Neural cell (in vitro differentiated cells): ENCODE measurements around the gene TRIO. TPM values are rescaled to one million over a fixed set of nuclear protein-coding genes. Genes with fewer than 3 reads are reported as not detected.

Experiments used
- H2AFZ ChIP-seq: fragments of 200-600, 300-800 bp; sonication (generic), shearing (Covaris generic); 2 replicates; pipeline ENCODE4 v1.6.0; 2014; ENCODE audit warnings: low read depth, mild to moderate bottlenecking, antibody characterized with exemption, low read length, moderate library complexity
- H3F3A ChIP-seq: fragments of 200-600 bp; shearing (Covaris generic); 2 replicates; pipeline ENCODE4 v1.6.1; 2016; ENCODE audit warnings: mild to moderate bottlenecking, moderate library complexity, mixed read lengths, antibody characterized with exemption, low read length; ENCODE audit not compliant: insufficient read depth, poor library complexity, severe bottlenecking
- H3K27ac ChIP-seq: fragments of 200-600, 300-800 bp; sonication (generic), shearing (Covaris generic); 2 replicates; pipeline ENCODE4 v1.5.1; 2014; ENCODE audit warnings: mild to moderate bottlenecking, low read length, moderate library complexity
- H3K27me3 ChIP-seq: fragments of 300-800, 200-600 bp; sonication (generic), shearing (Covaris generic); 2 replicates; pipeline ENCODE4 v1.6.0; 2014; ENCODE audit warnings: mild to moderate bottlenecking, low read depth, low read length, moderate library complexity; ENCODE audit not compliant: insufficient read depth
- H3K36me3 ChIP-seq: fragments of 300-800, 200-600 bp; sonication (generic), shearing (Covaris generic); 2 replicates; pipeline ENCODE4 v1.5.1; 2014; ENCODE audit warnings: mild to moderate bottlenecking, antibody characterized with exemption, low read length, moderate library complexity; ENCODE audit not compliant: insufficient read depth
- H3K4me2 ChIP-seq: fragments of 300-800, 200-600 bp; sonication (generic), shearing (Covaris generic); 2 replicates; pipeline ENCODE4 v1.6.0; 2014; ENCODE audit warnings: mild to moderate bottlenecking, low read length
- H3K4me3 ChIP-seq: fragments of 300-800, 200-600 bp; sonication (generic), shearing (Covaris generic); 2 replicates; pipeline ENCODE4 v1.5.1; 2014; ENCODE audit warnings: mild to moderate bottlenecking, low read length, moderate library complexity
- H3K79me2 ChIP-seq: fragments of 200-600 bp; shearing (Covaris generic); replicated peaks from 2 replicates; pipeline ENCODE4 v1.6.0; 2014; ENCODE audit warnings: mild to moderate bottlenecking, low read length, moderate library complexity; ENCODE audit not compliant: insufficient read depth
- H3K9ac ChIP-seq: fragments of 300-800, 200-600 bp; sonication (generic), shearing (Covaris generic); 2 replicates; pipeline ENCODE4 v1.6.1; 2016; ENCODE audit warnings: mild to moderate bottlenecking, low read length, mixed read lengths
- H3K9me2 ChIP-seq: fragments of 200-600 bp; shearing (Covaris generic); 2 replicates; pipeline ENCODE4 v1.6.1; 2016; ENCODE audit warnings: mild to moderate bottlenecking, low read length, mixed read lengths; ENCODE audit not compliant: insufficient read depth
- H3K9me3 ChIP-seq: fragments of 200-600, 300-800 bp; sonication (generic), shearing (Covaris generic); 2 replicates; pipeline ENCODE4 v1.6.1; 2016; ENCODE audit warnings: mild to moderate bottlenecking, mixed run types, low read length, moderate library complexity, mixed read lengths
- H4K20me1 ChIP-seq: fragments of 200-600 bp; shearing (Covaris generic); 2 replicates; pipeline ENCODE4 v1.6.1; 2016; ENCODE audit warnings: mild to moderate bottlenecking, mixed run types; ENCODE audit not compliant: insufficient read depth
- EZH2 ChIP-seq: fragments of 200-600, 300-800 bp; shearing (Covaris generic), sonication (generic); IDR thresholded peaks from 2 replicates; pipeline ENCODE4 v1.6.1; 2014; ENCODE audit warnings: antibody characterized with exemption, low read length, borderline replicate concordance, mild to moderate bottlenecking; ENCODE audit not compliant: insufficient read depth, poor library complexity, severe bottlenecking
- MXI1 ChIP-seq: fragments of 450-650 bp; conservative IDR thresholded peaks from 2 replicates; pipeline ENCODE4 v1.6.1; 2014; ENCODE audit warnings: antibody characterized with exemption, mild to moderate bottlenecking; ENCODE audit not compliant: poor library complexity, severe bottlenecking
- POLR2AphosphoS5 ChIP-seq: IDR thresholded peaks from 2 replicates; pipeline ENCODE4 v1.6.1; 2012
- RAD21 ChIP-seq: fragments of 450-650 bp; conservative IDR thresholded peaks from 2 replicates; pipeline ENCODE4 v1.6.1; 2014; ENCODE audit warnings: antibody characterized with exemption, mild to moderate bottlenecking, moderate library complexity
- SMC3 ChIP-seq: fragments of 450-650 bp; conservative IDR thresholded peaks from 2 replicates; pipeline ENCODE4 v1.6.1; 2014; ENCODE audit warnings: antibody characterized with exemption, mild to moderate bottlenecking, moderate library complexity; ENCODE audit not compliant: poor library complexity
- TAF1 ChIP-seq: IDR thresholded peaks from 2 replicates; pipeline ENCODE4 v1.6.1; 2012; ENCODE audit warnings: low read depth
- polyA plus RNA-seq: library from polyadenylated mRNA; depleted of rRNA; stranded (reverse); fragments of >200 nt; gene quantifications from 2 replicates; pipeline ENCODE4 v1.2.3, GENCODE V29; 2014
- TF ChIP-seq, protein P1 (sequence below): fragments of 450-650 bp; IDR thresholded peaks from 2 replicates; pipeline ENCODE4 v1.5.1; 2014; ENCODE audit warnings: antibody characterized with exemption, mild to moderate bottlenecking, moderate library complexity; ENCODE audit not compliant: poor library complexity, severe bottlenecking
- TF ChIP-seq, protein P2 (sequence below): IDR thresholded peaks from 2 replicates; pipeline ENCODE4 v1.6.1; 2012; ENCODE audit warnings: borderline replicate concordance

The TRIO gene
- polyA plus RNA-seq, 1 donor from 2014 or later, result 168 TPM

GRCh38 chr5:14469551-14470377, 326.6 kb downstream of the TRIO start:
- no peaks in the 10 kb centered on the region for H4K20me1 ChIP-seq
- no peak for TF ChIP-seq TAF1
- TF ChIP-seq EZH2, result no peak
- no peak for TF ChIP-seq POLR2AphosphoS5
- no peak for TF ChIP-seq RAD21
- H3K27ac ChIP-seq, result no peak overlapping the region
- H2AFZ ChIP-seq, result no peak overlapping the region
- H3K9ac ChIP-seq, result no peak overlapping the region
- H3K4me2 ChIP-seq, result no peak overlapping the region
- H3K4me3 ChIP-seq, result no peak overlapping the region
- H3K9me2 ChIP-seq, result no peaks in the 10 kb centered on the region
- no peaks in the 10 kb centered on the region for H3K79me2 ChIP-seq
- no peaks in the 10 kb centered on the region for H3K27me3 ChIP-seq
- peaks cover 11% of the 10 kb centered on the region for H3K36me3 ChIP-seq
- H3F3A ChIP-seq, result no peaks in the 10 kb centered on the region
- no peaks in the 10 kb centered on the region for H3K9me3 ChIP-seq

GRCh38 chr5:14471507-14471906, 328.4 kb downstream of the TRIO start:
- Histone ChIP-seq H3K9ac (no peak overlapping the region), H3K36me3 (peaks cover 22% of the 10 kb centered on the region), H2AFZ (no peak overlapping the region), H3K79me2 (no peaks in the 10 kb centered on the region), H3K27me3 (no peaks in the 10 kb centered on the region), H3K4me2 (no peak overlapping the region), H3K4me3 (no peak overlapping the region), H3F3A (no peaks in the 10 kb centered on the region), H3K27ac (no peak overlapping the region), H4K20me1 (no peaks in the 10 kb centered on the region), H3K9me2 (no peaks in the 10 kb centered on the region), H3K9me3 (no peaks in the 10 kb centered on the region)
- TF ChIP-seq SMC3, result no peak
- no peak for TF ChIP-seq EZH2
- no peak for TF ChIP-seq MXI1
- TF ChIP-seq POLR2AphosphoS5, result no peak
- TF ChIP-seq, protein P1, sequence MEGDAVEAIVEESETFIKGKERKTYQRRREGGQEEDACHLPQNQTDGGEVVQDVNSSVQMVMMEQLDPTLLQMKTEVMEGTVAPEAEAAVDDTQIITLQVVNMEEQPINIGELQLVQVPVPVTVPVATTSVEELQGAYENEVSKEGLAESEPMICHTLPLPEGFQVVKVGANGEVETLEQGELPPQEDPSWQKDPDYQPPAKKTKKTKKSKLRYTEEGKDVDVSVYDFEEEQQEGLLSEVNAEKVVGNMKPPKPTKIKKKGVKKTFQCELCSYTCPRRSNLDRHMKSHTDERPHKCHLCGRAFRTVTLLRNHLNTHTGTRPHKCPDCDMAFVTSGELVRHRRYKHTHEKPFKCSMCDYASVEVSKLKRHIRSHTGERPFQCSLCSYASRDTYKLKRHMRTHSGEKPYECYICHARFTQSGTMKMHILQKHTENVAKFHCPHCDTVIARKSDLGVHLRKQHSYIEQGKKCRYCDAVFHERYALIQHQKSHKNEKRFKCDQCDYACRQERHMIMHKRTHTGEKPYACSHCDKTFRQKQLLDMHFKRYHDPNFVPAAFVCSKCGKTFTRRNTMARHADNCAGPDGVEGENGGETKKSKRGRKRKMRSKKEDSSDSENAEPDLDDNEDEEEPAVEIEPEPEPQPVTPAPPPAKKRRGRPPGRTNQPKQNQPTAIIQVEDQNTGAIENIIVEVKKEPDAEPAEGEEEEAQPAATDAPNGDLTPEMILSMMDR, result no peak
- TF ChIP-seq, protein P2, sequence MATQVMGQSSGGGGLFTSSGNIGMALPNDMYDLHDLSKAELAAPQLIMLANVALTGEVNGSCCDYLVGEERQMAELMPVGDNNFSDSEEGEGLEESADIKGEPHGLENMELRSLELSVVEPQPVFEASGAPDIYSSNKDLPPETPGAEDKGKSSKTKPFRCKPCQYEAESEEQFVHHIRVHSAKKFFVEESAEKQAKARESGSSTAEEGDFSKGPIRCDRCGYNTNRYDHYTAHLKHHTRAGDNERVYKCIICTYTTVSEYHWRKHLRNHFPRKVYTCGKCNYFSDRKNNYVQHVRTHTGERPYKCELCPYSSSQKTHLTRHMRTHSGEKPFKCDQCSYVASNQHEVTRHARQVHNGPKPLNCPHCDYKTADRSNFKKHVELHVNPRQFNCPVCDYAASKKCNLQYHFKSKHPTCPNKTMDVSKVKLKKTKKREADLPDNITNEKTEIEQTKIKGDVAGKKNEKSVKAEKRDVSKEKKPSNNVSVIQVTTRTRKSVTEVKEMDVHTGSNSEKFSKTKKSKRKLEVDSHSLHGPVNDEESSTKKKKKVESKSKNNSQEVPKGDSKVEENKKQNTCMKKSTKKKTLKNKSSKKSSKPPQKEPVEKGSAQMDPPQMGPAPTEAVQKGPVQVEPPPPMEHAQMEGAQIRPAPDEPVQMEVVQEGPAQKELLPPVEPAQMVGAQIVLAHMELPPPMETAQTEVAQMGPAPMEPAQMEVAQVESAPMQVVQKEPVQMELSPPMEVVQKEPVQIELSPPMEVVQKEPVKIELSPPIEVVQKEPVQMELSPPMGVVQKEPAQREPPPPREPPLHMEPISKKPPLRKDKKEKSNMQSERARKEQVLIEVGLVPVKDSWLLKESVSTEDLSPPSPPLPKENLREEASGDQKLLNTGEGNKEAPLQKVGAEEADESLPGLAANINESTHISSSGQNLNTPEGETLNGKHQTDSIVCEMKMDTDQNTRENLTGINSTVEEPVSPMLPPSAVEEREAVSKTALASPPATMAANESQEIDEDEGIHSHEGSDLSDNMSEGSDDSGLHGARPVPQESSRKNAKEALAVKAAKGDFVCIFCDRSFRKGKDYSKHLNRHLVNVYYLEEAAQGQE, result no peak
- no peak for TF ChIP-seq RAD21
